K562 treated with DMSO at 1 percent for 48 hours (cell line): ENCODE results near the gene GALT. TPM values are rescaled to one million over a fixed set of nuclear protein-coding genes. Genes with fewer than 3 reads are reported as not detected.

Experiments used
- total RNA-seq: library from RNA; unstranded; fragments of 300-600 nt; gene quantifications from 2 replicates; pipeline ENCODE4 v1.2.3, GENCODE V29; 2022; ENCODE audit warnings: low replicate concordance; ENCODE audit errors: extremely low read depth

GALT gene
- total RNA-seq = not detected in 2 replicates

GRCh38 chr9:34646211-34647083, at the start of gene GALT:
TSS of gene GALT (plus strand) at chr9:34646675. CDS start at chr9:34646705, 30 bp downstream.

GRCh38 chr9:34611811-34612787, 34.4 kb upstream of the GALT start, which contains the start of gene RPP25L:
TSS of gene RPP25L (minus strand) at chr9:34612097. CDS start at chr9:34611296, 801 bp downstream.

GRCh38 chr9:34620061-34620994, 26.1 kb upstream of the GALT start, which contains the start of gene DCTN3:
TSS of gene DCTN3 (minus strand) at chr9:34620495. CDS start at chr9:34620464, 31 bp downstream.

GRCh38 chr9:34628656-34629490, 17.6 kb upstream of the GALT start, which contains the start of gene ARID3C:
TSS of gene ARID3C (minus strand) at chr9:34629066. CDS start at chr9:34628014, 1,052 bp downstream.

GRCh38 chr9:34637356-34638137, 8.9 kb upstream of the GALT start, which contains the start of gene SIGMAR1:
TSS of gene SIGMAR1 (minus strand) at chr9:34637787. CDS start at chr9:34637697, 90 bp downstream.

GRCh38 chr9:34651876-34652601, 5.6 kb downstream of the GALT start, which contains the start of gene IL11RA:
TSS of gene IL11RA (plus strand) at chr9:34652185. CDS start at chr9:34655218, 3,033 bp downstream.

GRCh38 chr9:34662526-34663302, 16.2 kb downstream of the GALT start, which contains the start of gene CCL27:
TSS of gene CCL27 (minus strand) at chr9:34662657. CDS start at chr9:34662633, 24 bp downstream.

GRCh38 chr9:34690983-34691935, 44.8 kb downstream of the GALT start, which contains the start of gene CCL19:
TSS of gene CCL19 (minus strand) at chr9:34691276. CDS start at chr9:34691139, 137 bp downstream.

Other genes starting within 250 kb of the GALT start
- not detected in 2 replicates for gene FAM219A, start 188.1 kb upstream of the GALT start, total RNA-seq
- not detected in 2 replicates for gene DNAI1, start 187.9 kb upstream of the GALT start, total RNA-seq
- not detected in 2 replicates for gene ENHO, start 123.7 kb upstream of the GALT start, total RNA-seq
- not detected in 2 replicates for gene CNTFR, start 57.0 kb upstream of the GALT start, total RNA-seq
- gene RPP25L, start 34.6 kb upstream of the GALT start, total RNA-seq = not detected in 2 replicates
- gene DCTN3, start 26.2 kb upstream of the GALT start, total RNA-seq = 727 TPM in 1 of 2 replicates, not detected in the other
- not detected in 2 replicates for gene ARID3C, start 17.6 kb upstream of the GALT start, total RNA-seq
- not detected in 2 replicates for gene SIGMAR1, start 8.9 kb upstream of the GALT start, total RNA-seq
- not detected in 2 replicates for gene IL11RA, start 5.5 kb downstream of the GALT start, total RNA-seq
- not detected in 2 replicates for gene CCL27, start 16.0 kb downstream of the GALT start, total RNA-seq
- not detected in 2 replicates for gene CCL19, start 44.6 kb downstream of the GALT start, total RNA-seq
- not detected in 2 replicates for gene CCL21, start 63.5 kb downstream of the GALT start, total RNA-seq